Astrocyte (in vitro differentiated cells and primary cell): ENCODE data around the gene PRR16.

Experiments used
- CTCF ChIP-seq: IDR thresholded peaks from 2 replicates; pipeline ENCODE4 v1.5.1; 2011; ENCODE audit warnings: low read depth, mild to moderate bottlenecking, inconsistent platforms, low read length, moderate library complexity; ENCODE audit not compliant: insufficient read depth
- EZH2 ChIP-seq: IDR thresholded peaks from 2 replicates; pipeline ENCODE4 v1.6.1; 2012; ENCODE audit warnings: mild to moderate bottlenecking, low read length, inconsistent platforms; ENCODE audit not compliant: insufficient read depth

- TF ChIP-seq CTCF (no peak), EZH2 (no peak)
Observed at GRCh38 chr5:120552638-120553037, 88.5 kb downstream of the PRR16 start.
